Loucy (cell line): ENCODE measurements around the gene GRID2.

Experiments used
- H2AFZ ChIP-seq: fragments of 200-600 bp; sonication (generic); 2 replicates; pipeline ENCODE4 v1.6.0; 2016; ENCODE audit warnings: antibody characterized with exemption, mild to moderate bottlenecking, low read length, moderate library complexity
- H3F3A ChIP-seq: fragments of 200-600 bp; 2 replicates; pipeline ENCODE4 v1.6.0; 2016; ENCODE audit warnings: antibody characterized with exemption, low read depth, mild to moderate bottlenecking
- H3K27me3 ChIP-seq: fragments of 200-600 bp; sonication (generic); 2 replicates; pipeline ENCODE4 v1.6.1; 2014; ENCODE audit warnings: low read length, mild to moderate bottlenecking; ENCODE audit not compliant: insufficient read depth, poor library complexity, severe bottlenecking
- H3K36me3 ChIP-seq: fragments of 200-600 bp; sonication (generic); 2 replicates; pipeline ENCODE4 v1.6.1; 2016; ENCODE audit warnings: low read length; ENCODE audit not compliant: insufficient read depth
- H3K4me1 ChIP-seq: fragments of 200-600 bp; sonication (generic); 2 replicates; pipeline ENCODE4 v1.5.1; 2014; ENCODE audit warnings: low read length, mild to moderate bottlenecking; ENCODE audit not compliant: insufficient read depth, poor library complexity, severe bottlenecking
- H3K4me2 ChIP-seq: fragments of 200-600 bp; sonication (generic); 2 replicates; pipeline ENCODE4 v1.6.0; 2014; ENCODE audit warnings: antibody characterized with exemption, low read length, low read depth, mild to moderate bottlenecking; ENCODE audit not compliant: poor library complexity, severe bottlenecking
- H3K4me3 ChIP-seq: fragments of 200-600 bp; sonication (generic); 2 replicates; pipeline ENCODE4 v1.5.1; 2014; ENCODE audit warnings: low read length, mild to moderate bottlenecking, mixed read lengths; ENCODE audit not compliant: poor library complexity, severe bottlenecking
- H3K79me2 ChIP-seq: fragments of 200-600 bp; sonication (generic); 2 replicates; pipeline ENCODE4 v1.6.1; 2014; ENCODE audit warnings: low read length; ENCODE audit not compliant: insufficient read depth
- H3K9ac ChIP-seq: fragments of 200-600 bp; sonication (generic); 2 replicates; pipeline ENCODE4 v1.6.0; 2014; ENCODE audit warnings: mild to moderate bottlenecking, low read depth, low read length, moderate library complexity; ENCODE audit not compliant: poor library complexity, severe bottlenecking
- H3K9me2 ChIP-seq: fragments of 200-600 bp; sonication (generic); replicated peaks from 2 replicates; pipeline ENCODE4 v1.6.1; 2016; ENCODE audit warnings: low read depth, low read length, mixed read lengths
- H3K9me3 ChIP-seq: fragments of 200-600 bp; sonication (generic); 2 replicates; pipeline ENCODE4 v1.6.1; 2014; ENCODE audit warnings: mild to moderate bottlenecking, antibody characterized with exemption, low read length, low read depth; ENCODE audit not compliant: insufficient read depth
- H4K20me1 ChIP-seq: fragments of 200-600 bp; sonication (generic); 2 replicates; pipeline ENCODE4 v1.6.0; 2014; ENCODE audit warnings: antibody characterized with exemption, low read length, mild to moderate bottlenecking; ENCODE audit not compliant: insufficient read depth, poor library complexity, severe bottlenecking
- CTCF ChIP-seq: fragments of 200-600 bp; sonication (generic); conservative IDR thresholded peaks from 2 replicates; pipeline ENCODE4 v1.5.1; 2014; ENCODE audit warnings: mild to moderate bottlenecking, antibody characterized with exemption, low read length
- EZH2phosphoT487 ChIP-seq: fragments of 200-600 bp; IDR thresholded peaks from 2 replicates; pipeline ENCODE4 v1.6.1; 2018; ENCODE audit warnings: antibody characterized with exemption, mild to moderate bottlenecking, moderate library complexity, borderline replicate concordance

The GRID2 gene

GRCh38 chr4:92840880-92841279 is 537.1 kb downstream of the GRID2 start:
- no peaks in the 10 kb centered on the region for H3K36me3 ChIP-seq
- no peaks in the 10 kb centered on the region for H3K4me1 ChIP-seq
- H4K20me1 ChIP-seq, result no peaks in the 10 kb centered on the region
- H3F3A ChIP-seq, result no peaks in the 10 kb centered on the region
- H3K4me3 ChIP-seq, result no peak overlapping the region
- H3K4me2 ChIP-seq, result no peak overlapping the region
- H2AFZ ChIP-seq, result no peak overlapping the region
- H3K79me2 ChIP-seq, result no peaks in the 10 kb centered on the region
- no peak for TF ChIP-seq EZH2phosphoT487
- TF ChIP-seq CTCF, result no peak
- H3K9ac ChIP-seq, result no peak overlapping the region
- no peaks in the 10 kb centered on the region for H3K9me2 ChIP-seq
- no peaks in the 10 kb centered on the region for H3K9me3 ChIP-seq
- no peaks in the 10 kb centered on the region for H3K27me3 ChIP-seq

- Histone ChIP-seq H3F3A (no peaks in the 10 kb centered on the region), H3K27me3 (no peaks in the 10 kb centered on the region), H3K4me1 (no peaks in the 10 kb centered on the region), H3K36me3 (no peaks in the 10 kb centered on the region), H4K20me1 (no peaks in the 10 kb centered on the region), H3K4me2 (no peak overlapping the region), H3K79me2 (no peaks in the 10 kb centered on the region), H3K9me2 (no peaks in the 10 kb centered on the region), H2AFZ (no peak overlapping the region), H3K9ac (no peak overlapping the region), H3K9me3 (no peaks in the 10 kb centered on the region), H3K4me3 (no peak overlapping the region)
- no peak for TF ChIP-seq CTCF
- TF ChIP-seq EZH2phosphoT487, result no peak
Measured at GRCh38 chr4:92843784-92844183, 540.0 kb downstream of the GRID2 start.

DNA sequence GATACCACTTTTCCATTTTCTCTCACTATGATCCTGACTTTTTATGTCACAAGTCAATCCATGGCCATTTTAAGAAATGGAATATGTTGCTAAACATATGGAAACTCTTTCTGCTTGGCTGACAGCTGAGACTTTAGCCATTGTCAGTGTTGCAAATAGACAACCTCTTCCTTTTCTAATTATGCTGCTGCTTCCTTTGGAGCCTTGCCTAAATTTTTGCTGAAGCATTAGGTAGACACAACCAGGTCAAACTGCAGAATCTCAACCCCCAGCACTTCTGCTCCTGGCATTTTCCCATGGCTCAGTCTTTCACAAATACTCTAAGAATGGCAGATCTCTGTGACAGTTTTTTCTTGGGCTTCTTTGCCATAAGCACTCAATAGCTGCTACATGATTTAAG is 543.3 kb downstream of the GRID2 start:
- no peak for TF ChIP-seq EZH2phosphoT487
- TF ChIP-seq CTCF, result no peak
- Histone ChIP-seq H3K27me3 (no peaks in the 10 kb centered on the region), H3K4me2 (no peak overlapping the region), H3K79me2 (no peaks in the 10 kb centered on the region), H4K20me1 (no peaks in the 10 kb centered on the region), H3K4me3 (no peak overlapping the region), H3K4me1 (no peaks in the 10 kb centered on the region), H3K9ac (no peak overlapping the region), H3K9me2 (no peaks in the 10 kb centered on the region), H3K9me3 (no peaks in the 10 kb centered on the region), H3F3A (no peaks in the 10 kb centered on the region), H3K36me3 (no peaks in the 10 kb centered on the region), H2AFZ (no peak overlapping the region)
